Loucy (cell line): ENCODE data around the gene ARVCF.

Experiments
- H2AFZ ChIP-seq: fragments of 200-600 bp; sonication (generic); 2 replicates; pipeline ENCODE4 v1.6.0; 2016; ENCODE audit warnings: antibody characterized with exemption, mild to moderate bottlenecking, low read length, moderate library complexity
- H3F3A ChIP-seq: fragments of 200-600 bp; 2 replicates; pipeline ENCODE4 v1.6.0; 2016; ENCODE audit warnings: antibody characterized with exemption, low read depth, mild to moderate bottlenecking
- H3K27me3 ChIP-seq: fragments of 200-600 bp; sonication (generic); 2 replicates; pipeline ENCODE4 v1.6.1; 2014; ENCODE audit warnings: low read length, mild to moderate bottlenecking; ENCODE audit not compliant: insufficient read depth, poor library complexity, severe bottlenecking
- H3K36me3 ChIP-seq: fragments of 200-600 bp; sonication (generic); 2 replicates; pipeline ENCODE4 v1.6.1; 2016; ENCODE audit warnings: low read length; ENCODE audit not compliant: insufficient read depth
- H3K4me1 ChIP-seq: fragments of 200-600 bp; sonication (generic); 2 replicates; pipeline ENCODE4 v1.5.1; 2014; ENCODE audit warnings: low read length, mild to moderate bottlenecking; ENCODE audit not compliant: insufficient read depth, poor library complexity, severe bottlenecking
- H3K4me2 ChIP-seq: fragments of 200-600 bp; sonication (generic); 2 replicates; pipeline ENCODE4 v1.6.0; 2014; ENCODE audit warnings: antibody characterized with exemption, low read length, low read depth, mild to moderate bottlenecking; ENCODE audit not compliant: poor library complexity, severe bottlenecking
- H3K4me3 ChIP-seq: fragments of 200-600 bp; sonication (generic); 2 replicates; pipeline ENCODE4 v1.5.1; 2014; ENCODE audit warnings: low read length, mild to moderate bottlenecking, mixed read lengths; ENCODE audit not compliant: poor library complexity, severe bottlenecking
- H3K79me2 ChIP-seq: fragments of 200-600 bp; sonication (generic); 2 replicates; pipeline ENCODE4 v1.6.1; 2014; ENCODE audit warnings: low read length; ENCODE audit not compliant: insufficient read depth
- H3K9ac ChIP-seq: fragments of 200-600 bp; sonication (generic); 2 replicates; pipeline ENCODE4 v1.6.0; 2014; ENCODE audit warnings: mild to moderate bottlenecking, low read depth, low read length, moderate library complexity; ENCODE audit not compliant: poor library complexity, severe bottlenecking
- H3K9me2 ChIP-seq: fragments of 200-600 bp; sonication (generic); replicated peaks from 2 replicates; pipeline ENCODE4 v1.6.1; 2016; ENCODE audit warnings: low read depth, low read length, mixed read lengths
- H3K9me3 ChIP-seq: fragments of 200-600 bp; sonication (generic); 2 replicates; pipeline ENCODE4 v1.6.1; 2014; ENCODE audit warnings: mild to moderate bottlenecking, antibody characterized with exemption, low read length, low read depth; ENCODE audit not compliant: insufficient read depth
- H4K20me1 ChIP-seq: fragments of 200-600 bp; sonication (generic); 2 replicates; pipeline ENCODE4 v1.6.0; 2014; ENCODE audit warnings: antibody characterized with exemption, low read length, mild to moderate bottlenecking; ENCODE audit not compliant: insufficient read depth, poor library complexity, severe bottlenecking
- CTCF ChIP-seq: fragments of 200-600 bp; sonication (generic); conservative IDR thresholded peaks from 2 replicates; pipeline ENCODE4 v1.5.1; 2014; ENCODE audit warnings: mild to moderate bottlenecking, antibody characterized with exemption, low read length
- EZH2phosphoT487 ChIP-seq: fragments of 200-600 bp; IDR thresholded peaks from 2 replicates; pipeline ENCODE4 v1.6.1; 2018; ENCODE audit warnings: antibody characterized with exemption, mild to moderate bottlenecking, moderate library complexity, borderline replicate concordance

ARVCF gene

GRCh38 chr22:20026996-20027601, 10.5 kb upstream of the ARVCF start:
- no peaks in the 10 kb centered on the region for H3K36me3 ChIP-seq
- no peak overlapping the region for H3K4me2 ChIP-seq
- no peaks in the 10 kb centered on the region for H3F3A ChIP-seq
- H3K4me1 ChIP-seq: peaks cover 9% of the 10 kb centered on the region
- H4K20me1 ChIP-seq: peaks cover under 1% of the 10 kb centered on the region
- no peak overlapping the region for H3K9ac ChIP-seq
- TF ChIP-seq CTCF (no peak), EZH2phosphoT487 (no peak)
- H3K27me3 ChIP-seq: no peaks in the 10 kb centered on the region
- no peak overlapping the region for H2AFZ ChIP-seq
- no peaks in the 10 kb centered on the region for H3K9me2 ChIP-seq
- H3K9me3 ChIP-seq: no peaks in the 10 kb centered on the region
- H3K79me2 ChIP-seq: peaks cover 14% of the 10 kb centered on the region
- H3K4me3 ChIP-seq: no peak overlapping the region

GRCh38 chr22:20026204-20026908, 9.7 kb upstream of the ARVCF start:
- no peak overlapping the region for H3K4me3 ChIP-seq
- peaks cover 7% of the 10 kb centered on the region for H4K20me1 ChIP-seq
- H3K9me2 ChIP-seq: no peaks in the 10 kb centered on the region
- no peak overlapping the region for H2AFZ ChIP-seq
- H3K4me1 ChIP-seq: peaks cover 15% of the 10 kb centered on the region
- H3K9ac ChIP-seq: no peak overlapping the region
- no peaks in the 10 kb centered on the region for H3K27me3 ChIP-seq
- H3K4me2 ChIP-seq: no peak overlapping the region
- peaks cover 21% of the 10 kb centered on the region for H3K79me2 ChIP-seq
- no peaks in the 10 kb centered on the region for H3K9me3 ChIP-seq
- H3K36me3 ChIP-seq: no peaks in the 10 kb centered on the region
- TF ChIP-seq EZH2phosphoT487: no peak
- no peak for TF ChIP-seq CTCF
- no peaks in the 10 kb centered on the region for H3F3A ChIP-seq

GRCh38 chr22:20025401-20026203, 9.0 kb upstream of the ARVCF start:
- Histone ChIP-seq H3K9me2 (no peaks in the 10 kb centered on the region), H3K9ac (no peak overlapping the region), H3K79me2 (peaks cover 25% of the 10 kb centered on the region)

More at GRCh38 chr22:20025401-20026203, 9.0 kb upstream of the ARVCF start:
- Histone ChIP-seq H3K36me3 (no peaks in the 10 kb centered on the region), H3K4me1 (peaks cover 15% of the 10 kb centered on the region), H2AFZ (no peak overlapping the region), H3F3A (no peaks in the 10 kb centered on the region), H4K20me1 (peaks cover 10% of the 10 kb centered on the region), H3K4me2 (no peak overlapping the region), H3K27me3 (no peaks in the 10 kb centered on the region), H3K9me3 (no peaks in the 10 kb centered on the region), H3K4me3 (no peak overlapping the region)
- TF ChIP-seq EZH2phosphoT487 (no peak), CTCF (no peak)
